HG03460 (cell line): ENCODE data around the gene BPIFB6.

Experiments used
- ATAC-seq: cut with Tn5 transposase; IDR thresholded peaks from one replicate; pipeline ENCODE4 v1.9.1; 2021; ENCODE audit not compliant: unreplicated experiment

Gene BPIFB6

DNA sequence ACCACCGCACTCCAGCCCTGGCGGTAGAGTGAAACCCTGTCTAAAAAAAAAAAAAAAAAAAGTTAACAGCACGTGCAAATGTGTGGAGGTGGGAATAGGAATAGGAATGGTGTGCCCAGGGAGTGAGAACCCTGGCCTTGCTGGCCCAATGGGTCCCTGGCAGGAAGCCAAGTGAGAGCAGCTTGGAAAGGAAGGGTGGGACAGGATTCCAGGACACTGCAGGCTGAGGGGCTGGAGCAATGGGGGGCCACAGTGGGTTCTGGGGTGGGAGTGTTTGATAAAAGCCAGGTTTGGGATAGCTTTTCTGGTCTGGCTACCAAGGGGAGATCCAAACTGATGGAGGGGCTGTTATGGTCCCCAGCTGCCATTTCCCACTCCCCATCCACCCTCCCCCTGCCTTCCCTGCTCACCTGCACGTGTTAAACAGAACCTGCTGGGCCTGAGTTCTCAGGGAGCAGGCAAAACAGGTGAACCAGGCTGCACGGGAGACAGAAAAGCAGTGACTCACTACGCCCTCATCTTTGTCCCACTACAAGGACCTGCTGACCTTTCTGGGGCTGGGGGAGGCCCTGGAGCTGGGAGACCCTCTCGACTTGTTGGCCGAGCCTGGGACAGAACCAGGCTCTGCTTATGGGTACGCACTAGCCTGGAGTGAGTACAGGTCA, 30.5 kb upstream of the BPIFB6 start:
- ATAC-seq: no peak

DNA sequence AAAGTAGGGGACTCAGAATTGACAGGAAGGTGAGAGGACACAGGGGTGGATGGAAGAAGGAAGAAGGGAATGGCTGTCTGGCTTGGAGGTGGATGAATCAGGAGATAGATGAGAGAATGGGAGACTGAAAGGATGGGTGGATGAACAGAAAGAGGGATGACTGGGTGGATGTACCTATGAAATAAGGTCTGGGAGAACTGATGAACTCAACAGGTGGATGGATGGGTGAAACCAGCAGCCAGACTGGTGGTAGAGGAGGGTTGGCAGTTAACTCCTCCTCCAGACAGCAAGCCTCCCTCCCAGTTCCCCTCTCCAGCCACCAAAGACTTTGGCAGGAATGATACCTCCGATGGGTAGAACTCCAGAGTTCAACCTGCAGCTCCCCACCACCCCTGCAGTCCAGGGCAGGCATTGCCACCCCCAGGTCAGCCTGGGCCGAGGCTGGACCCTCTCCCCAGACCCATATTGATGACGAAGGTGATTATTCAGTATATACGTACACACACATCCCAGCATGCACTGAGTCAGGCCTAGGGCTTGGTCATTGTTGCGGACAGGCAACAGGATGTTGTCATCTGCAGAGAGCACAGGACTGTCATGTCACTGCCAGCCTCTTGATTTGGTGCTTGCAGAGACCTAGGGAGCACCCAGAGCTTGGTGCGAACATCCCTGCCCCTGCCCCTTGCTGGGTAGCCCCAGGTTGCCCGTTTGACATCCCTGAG, 29.2 kb upstream of the BPIFB6 start:
- ATAC-seq: no peak

DNA sequence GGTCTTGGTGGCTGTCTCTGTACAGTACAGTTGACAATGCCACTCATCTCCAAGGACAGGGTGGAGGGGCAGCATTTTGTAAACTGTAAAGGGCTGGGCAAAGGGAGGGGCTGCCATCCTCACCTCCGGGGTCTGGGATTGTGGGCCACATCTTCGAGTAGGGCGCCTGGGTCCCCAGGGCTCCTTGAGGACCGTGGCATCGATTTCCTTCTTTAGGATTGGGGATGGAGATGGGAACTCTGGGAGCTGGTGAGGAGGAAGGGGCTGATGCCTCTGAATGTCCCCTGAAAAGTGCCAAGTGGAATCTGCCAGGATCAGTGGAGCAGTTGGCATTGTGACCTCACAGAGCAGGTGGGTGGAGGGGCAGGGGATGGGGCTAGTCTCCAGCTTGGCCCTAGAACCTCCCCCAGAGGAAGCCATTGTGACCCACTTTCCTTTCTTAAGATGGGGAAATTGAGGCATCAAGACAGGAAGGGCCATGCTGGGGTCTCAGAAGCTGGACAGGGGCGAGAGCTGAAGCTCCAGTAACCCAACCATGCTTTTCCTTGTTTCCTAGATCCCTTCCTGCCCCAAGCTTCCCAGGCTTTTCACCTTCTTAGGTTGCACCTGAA, 27.2 kb upstream of the BPIFB6 start, which contains the start of gene SUN5:
Gene SUN5, minus strand, starts transcription at position 293 of the 611 bp plus-strand sequence. Its CDS starts 93 bp downstream, at position 200.
- ATAC-seq: no peak

DNA sequence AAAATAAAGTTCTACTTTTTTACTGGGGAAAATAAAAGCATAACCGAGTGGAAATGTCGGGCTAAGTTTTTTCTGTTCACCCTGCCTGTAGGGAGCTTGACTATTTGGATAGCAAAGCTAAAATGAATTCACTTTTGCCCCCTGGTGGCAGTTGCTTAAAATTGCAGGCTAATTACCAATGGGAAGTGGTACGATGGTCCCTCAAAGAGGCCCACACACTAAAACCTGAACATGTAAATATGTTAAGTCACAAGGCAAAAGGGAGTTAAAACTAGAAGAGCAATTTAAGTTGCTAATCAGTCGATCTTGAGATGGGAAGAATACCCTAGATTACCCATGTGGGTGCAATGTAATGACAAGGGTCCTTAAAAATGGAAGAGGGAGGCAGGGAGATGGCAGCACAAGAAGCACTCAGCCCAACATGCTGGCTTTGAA, 26.3 kb upstream of the BPIFB6 start:
- ATAC-seq: no peak

DNA sequence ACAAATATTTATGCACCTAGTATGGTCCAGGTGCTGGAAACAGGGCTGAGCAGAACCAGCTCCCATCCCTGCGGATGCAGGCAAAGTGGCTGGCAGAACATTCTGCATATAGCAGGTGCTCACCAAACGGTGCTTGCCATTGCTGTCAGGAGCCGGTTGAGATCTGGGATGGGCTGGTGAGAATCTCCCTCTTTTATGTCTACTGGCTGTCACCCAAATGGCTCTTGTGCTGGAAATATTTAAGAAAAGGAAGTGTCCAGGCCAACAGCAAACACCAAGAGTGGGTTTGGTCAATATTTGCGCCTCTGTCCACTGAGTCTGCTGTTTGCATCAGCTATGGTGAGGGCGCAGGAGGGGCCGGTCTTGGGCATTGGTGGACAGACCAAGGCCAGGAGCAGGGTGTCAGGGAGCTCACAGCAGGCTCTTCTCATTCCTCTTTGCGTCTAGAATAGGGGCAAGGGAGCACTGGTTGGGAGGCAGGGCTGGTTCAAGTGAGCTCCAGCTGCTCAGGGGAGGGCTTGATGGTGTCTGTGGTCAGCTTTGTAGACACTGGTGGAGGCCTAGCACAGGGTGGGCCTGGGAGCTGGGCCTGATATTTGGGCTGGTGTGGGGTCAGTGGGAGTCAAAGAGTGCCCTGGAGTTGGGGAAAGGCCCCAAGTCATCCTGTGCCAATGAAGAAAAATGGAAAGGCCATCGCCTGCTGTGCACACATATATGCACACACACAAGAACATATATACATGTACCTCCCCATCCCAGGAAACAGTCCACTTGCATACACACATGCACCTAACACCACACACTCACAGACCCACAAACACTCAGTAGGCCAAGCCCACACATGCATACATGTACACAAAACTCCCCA, 25.3 kb upstream of the BPIFB6 start:
- ATAC-seq: no peak

DNA sequence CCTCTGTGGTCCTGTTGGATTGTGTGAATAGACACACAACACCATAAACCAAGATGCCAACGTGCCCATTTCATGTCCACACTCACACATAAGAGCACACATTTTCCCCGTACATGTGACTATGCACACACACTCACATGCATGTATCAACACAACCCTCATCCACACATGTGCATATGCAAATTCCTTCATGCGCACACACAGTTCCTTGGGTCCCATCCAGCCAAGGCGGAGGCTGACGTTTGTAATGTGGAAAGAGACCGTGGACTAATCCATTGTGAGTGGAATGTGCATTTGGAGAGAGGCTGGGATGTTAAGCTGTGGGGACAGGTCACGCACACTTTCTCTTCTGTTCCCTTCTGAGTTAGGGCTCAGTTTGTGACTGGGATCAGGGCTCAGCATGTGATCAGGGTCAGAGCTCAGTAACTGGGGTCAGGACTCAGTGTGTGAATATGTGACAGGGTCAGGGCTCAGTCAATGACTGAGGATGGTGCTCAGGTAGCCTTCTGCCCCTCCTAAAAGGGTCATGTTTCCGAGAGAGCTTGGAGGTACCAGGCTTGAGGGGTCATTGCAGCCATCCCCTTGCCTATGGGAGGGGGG, 24.6 kb upstream of the BPIFB6 start:
- no peak for ATAC-seq

DNA sequence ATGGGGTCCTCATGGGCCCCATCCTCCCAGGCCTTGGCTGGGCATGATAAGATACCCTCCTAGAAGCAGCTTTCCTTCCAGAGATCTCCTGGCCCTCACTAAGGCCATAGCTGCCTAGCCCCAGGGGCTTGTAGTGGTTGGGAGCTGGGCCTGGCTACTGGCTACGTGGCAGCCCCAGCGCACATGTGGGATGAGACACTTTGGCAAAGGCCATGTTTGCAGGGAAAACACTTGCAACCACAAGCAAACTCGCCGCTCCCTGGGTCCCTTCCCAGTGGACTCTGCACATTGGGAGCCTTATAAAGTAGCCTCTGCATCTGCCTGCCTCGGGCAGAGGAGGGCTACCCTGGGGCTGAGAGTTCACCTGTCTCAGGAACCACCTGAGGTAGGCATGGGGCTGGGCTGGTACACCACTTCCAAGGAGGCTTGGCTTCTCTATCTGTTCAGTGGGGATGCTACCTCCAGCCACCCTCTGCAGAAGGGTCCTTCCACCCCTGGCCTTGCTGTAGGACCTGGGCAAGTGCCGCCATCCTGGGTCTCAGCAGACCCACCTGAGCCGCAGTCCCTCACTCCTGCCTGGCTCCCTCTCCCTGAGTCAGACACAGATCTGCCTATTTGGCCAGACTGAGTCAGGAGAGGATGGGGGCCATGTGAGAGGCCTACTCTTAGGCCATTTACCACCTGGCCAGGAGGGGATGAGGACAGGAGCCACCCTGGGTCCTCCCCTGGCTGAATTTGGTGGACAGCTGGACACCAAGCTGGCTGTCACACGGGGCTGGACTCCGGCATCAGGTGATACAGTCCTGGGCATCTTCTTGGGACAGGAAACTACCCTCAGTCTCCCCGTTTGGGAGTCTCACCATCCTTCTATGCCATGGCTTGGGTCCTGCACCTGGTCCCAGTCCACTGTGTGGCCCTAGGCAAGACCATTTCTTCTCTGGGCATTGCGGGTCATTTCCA, 23.8 kb upstream of the BPIFB6 start, which contains the start of gene BPIFB2:
Gene BPIFB2, plus strand, starts transcription at position 329 of the 960 bp plus-strand sequence. CDS start 871 bp downstream, outside the sequence.
- no peak for ATAC-seq

DNA sequence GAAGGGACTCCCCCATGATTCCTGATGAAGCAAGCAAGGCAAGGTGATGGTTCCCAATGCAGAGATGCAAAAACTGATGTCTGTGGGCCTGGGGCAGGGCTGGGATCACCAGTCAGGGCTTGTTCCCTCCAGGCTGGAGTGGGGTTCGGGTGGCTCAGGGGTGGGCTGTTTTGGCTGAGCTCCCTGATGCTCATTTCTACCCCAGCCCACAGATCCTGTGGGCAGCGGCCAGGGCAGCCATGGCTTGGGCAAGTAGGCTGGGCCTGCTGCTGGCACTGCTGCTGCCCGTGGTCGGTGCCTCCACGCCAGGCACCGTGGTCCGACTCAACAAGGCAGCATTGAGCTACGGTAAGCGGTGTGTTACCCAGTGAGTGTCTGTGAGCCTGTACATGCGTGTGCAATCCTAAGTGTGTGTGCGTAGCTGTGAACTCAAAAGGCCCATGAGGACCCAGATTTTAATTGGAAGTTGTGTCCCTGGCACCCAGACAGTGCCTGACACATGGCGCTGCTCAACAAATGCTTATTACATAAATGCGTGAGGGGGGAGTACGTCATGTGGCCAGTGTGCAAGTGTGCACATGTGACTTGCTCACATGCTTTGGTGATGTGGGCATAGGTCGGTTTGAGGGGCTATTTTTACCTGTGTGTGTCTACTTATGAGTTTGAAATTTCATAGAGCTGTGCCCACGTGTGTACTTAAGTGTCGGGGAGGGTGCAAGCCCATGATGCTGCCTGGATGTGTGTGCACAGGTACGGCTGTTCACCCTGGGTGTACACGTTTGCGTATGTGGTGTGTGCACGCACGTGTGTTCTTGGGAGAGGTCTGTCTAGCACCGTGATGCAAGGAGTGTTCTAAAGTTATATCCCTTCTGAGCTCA, 22.9 kb upstream of the BPIFB6 start:
- no peak for ATAC-seq

DNA sequence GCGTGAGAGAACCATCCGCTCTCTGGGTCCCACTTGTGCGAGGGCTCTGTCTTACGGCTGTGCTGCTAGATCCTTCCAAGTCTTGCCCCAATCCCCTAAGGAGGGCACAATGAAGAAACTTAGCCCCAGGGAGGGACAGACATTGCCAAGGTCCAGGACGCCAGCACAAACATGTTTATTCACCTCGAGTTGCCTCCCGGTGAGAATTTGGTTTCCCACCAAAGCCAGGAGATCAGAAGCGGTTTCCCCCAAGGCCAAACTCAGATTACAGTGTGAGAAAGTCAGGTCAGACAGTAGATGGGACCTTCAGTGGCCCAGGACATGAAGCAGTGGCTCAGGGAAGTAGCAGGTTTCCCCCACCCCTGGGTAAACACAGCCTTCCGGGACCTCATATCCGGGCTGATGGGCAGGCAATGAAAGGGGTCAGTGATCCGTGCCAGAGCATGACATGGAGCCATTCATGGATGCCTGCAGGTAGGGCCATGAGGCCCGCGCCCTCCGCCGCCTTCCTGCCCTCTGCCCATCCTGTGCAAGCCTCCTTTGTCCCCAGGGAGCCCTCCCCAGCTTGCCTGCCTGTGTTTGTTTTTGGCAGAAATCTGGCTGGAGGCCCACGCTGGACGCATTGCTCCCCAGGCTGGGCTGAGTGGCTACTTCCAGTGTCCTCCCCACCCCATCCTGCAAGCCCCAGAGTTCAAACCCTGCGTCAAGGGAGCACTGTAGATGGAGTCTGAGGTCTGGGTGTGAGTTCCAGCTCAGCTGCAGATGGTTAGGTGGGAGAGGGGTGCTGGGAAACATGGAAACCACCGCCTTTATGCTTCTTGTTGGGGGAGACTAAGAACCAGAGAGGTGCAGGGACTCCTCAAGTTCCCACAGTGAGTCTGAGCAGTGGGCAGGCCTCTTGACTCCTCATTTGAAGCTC, 22.0 kb upstream of the BPIFB6 start:
- ATAC-seq: no peak

DNA sequence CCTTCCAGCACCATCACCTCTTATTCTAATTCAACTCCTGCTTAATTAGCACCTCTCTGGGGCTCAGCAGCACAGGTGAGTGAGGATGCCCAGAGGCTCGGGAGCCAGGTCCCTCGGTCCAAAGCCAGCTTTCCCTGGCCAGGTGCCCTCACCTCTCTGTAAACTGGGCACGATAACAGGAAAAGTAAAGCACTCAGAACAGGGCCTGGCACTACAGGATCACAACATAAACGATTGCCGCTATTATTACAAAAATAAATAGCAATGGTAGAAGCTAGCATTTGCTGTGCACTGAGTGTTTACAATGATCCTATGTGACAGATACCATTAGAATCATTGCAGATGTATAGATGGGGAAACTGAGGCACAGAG, 21.3 kb upstream of the BPIFB6 start:
- no peak for ATAC-seq

DNA sequence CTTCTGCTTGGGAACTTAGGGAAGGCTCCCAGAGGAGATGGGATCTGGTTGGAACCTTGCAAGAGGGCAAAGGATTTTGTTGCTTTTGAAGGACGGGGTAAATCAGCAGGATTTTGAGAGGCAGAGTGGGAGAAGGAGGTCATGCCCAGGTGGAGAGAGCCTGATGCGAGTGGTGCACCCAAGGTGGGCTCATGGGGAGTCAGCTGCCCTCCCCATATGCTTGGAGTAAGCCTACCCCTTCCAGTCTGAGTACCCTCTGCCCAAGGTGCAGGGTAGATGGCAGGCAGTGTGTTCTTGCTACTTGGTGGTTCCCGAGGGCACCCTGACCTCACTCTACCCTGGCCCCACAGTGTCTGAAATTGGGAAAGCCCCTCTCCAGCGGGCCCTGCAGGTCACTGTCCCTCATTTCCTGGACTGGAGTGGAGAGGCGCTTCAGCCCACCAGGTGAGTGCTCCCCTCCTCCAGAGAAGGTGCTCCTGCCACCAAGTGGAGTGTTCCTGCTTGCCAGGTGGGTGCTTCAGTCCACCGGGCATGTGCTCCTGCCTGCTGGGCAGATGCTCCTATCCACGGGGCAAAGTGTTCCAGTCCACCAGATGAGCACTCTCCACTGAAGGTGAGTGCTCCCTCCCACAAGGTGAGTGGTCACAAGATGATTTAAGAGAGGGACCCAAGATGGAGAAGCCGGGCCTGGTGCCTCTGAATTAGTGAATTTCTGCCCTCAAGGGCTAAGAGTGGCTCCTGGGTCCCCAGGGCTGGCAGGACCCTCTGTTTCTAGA, 20.6 kb upstream of the BPIFB6 start:
- ATAC-seq: no peak

DNA sequence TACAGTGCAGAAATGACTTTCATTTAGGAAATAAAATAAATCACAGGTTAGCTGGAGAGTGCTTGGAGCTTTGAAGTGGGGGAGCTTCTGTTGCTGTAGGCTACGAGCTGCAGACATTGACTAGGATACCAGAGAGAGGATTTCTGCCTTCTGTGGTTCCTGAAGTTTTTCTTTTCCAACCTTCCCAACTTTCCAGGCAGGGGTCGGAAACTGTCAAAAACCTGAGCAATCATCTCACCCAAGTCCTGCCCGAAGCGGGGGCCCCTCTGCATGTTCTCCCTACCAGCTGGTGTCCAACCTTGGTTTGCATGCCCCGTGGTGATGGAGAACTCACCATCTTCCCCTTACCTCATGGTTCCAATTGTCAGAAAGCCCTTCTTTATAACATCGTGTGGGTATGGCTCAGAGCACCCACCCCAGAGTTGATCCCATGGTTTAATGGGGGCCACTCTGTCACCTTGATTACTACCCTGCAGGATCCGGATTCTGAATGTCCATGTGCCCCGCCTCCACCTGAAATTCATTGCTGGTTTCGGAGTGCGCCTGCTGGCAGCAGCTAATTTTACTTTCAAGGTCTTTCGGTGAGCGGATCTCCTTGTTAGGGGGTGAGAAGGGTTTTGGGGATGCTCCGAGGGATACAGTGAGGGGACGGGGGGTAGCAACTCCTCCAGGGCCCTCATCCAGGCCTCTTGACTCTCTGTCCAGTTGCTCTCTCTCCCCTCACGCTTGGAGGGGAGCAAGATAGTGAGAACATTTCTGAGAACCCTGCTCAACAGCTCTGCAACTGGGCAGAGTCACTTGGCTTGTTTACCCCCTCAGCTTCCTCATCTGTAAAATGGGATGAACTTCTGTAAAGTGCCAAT, 18.9 kb upstream of the BPIFB6 start:
- no peak for ATAC-seq

DNA sequence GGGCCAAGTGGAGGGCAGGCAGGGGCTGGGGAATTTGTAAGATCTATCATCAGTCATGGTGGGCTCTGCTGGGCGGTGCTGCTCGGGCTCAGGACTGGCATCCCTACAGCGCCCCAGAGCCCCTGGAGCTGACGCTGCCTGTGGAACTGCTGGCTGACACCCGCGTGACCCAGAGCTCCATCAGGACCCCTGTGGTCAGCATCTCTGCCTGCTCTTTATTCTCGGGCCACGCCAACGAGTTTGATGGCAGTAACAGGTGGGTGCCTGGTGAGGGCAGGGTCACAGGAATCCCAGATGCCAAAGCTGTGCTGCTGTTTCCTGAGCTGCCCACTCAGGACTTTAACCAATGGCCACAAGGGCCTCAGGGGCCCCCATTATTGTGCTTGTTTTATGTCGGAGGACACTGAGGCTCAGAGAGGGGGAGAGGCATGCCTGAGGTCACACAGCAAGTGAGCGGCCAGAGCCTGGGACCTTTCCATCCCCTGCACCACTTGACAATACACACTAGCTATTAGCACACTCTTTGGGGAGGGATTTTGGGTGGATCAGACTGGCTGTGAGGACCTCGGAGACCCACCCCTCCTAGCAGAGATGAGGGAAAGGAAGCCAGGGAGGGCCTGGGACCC, 17.6 kb upstream of the BPIFB6 start:
- ATAC-seq: no peak

DNA sequence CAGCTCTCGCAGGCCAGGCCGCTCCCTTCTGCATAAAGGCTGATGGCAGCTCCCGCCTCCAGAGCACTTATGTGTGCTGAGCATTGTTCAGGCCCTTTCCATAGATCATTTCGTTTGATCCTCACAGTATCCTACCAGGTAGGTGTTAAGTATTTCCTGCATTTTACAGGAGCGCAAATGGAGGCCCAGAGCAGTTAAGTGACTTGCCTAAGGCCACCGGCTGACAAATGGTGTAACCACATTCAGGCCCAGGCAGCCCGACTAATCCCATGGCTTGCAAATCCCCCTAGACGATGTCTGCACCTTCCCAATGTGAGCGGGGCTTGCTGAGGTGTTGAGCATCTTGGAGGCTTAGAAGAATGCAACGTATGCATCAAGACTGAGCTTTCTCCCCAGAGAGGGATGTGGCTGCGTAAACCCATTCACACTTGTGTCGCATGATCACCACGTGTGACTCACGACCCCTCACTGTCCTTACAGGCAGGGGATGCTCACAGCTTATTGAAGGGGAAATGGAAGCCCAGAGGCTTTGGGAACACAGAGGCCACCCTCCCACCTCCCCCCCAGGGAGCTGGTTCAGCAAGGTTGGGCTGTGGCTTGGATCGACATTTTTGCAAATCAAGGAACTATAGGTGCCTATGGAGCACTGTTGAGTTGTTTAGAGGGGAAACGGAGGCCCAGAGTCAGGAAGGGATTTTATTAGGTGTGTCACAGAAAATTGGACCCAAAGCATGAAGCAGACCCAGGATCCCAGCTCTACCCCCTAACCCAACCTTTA, 16.9 kb upstream of the BPIFB6 start:
- no peak for ATAC-seq

DNA sequence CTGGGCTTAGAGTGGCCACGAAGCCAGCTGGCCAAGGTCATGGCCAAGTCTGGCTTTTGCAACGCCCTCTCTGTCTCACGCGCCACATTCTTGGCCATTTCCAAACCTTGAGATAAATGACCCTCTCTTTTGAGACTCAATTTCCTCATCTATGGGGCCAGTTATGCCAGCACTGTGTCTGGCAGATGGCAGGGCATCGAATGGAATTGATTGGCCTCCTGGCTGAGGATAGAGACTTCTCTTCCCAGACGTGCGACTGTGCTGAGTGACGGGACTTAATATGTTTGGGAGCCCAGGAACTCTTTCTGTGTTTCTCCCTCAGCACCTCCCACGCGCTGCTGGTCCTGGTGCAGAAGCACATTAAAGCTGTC, 16.3 kb upstream of the BPIFB6 start:
- ATAC-seq: no peak
